ENCODE measurements around the gene NPPA. TPM values are rescaled to one million over a fixed set of nuclear protein-coding genes. Genes with fewer than 3 reads are reported as not detected.
A peak's percentile ranks its signal among the peaks of the same experiment; 100 is the strongest.

NPPA gene
- total and polyA plus RNA-seq, 9 of the 15 experiments (the other 6 are each of a cell fraction or from before 2014, with no cell fraction given): not detected

DNA sequence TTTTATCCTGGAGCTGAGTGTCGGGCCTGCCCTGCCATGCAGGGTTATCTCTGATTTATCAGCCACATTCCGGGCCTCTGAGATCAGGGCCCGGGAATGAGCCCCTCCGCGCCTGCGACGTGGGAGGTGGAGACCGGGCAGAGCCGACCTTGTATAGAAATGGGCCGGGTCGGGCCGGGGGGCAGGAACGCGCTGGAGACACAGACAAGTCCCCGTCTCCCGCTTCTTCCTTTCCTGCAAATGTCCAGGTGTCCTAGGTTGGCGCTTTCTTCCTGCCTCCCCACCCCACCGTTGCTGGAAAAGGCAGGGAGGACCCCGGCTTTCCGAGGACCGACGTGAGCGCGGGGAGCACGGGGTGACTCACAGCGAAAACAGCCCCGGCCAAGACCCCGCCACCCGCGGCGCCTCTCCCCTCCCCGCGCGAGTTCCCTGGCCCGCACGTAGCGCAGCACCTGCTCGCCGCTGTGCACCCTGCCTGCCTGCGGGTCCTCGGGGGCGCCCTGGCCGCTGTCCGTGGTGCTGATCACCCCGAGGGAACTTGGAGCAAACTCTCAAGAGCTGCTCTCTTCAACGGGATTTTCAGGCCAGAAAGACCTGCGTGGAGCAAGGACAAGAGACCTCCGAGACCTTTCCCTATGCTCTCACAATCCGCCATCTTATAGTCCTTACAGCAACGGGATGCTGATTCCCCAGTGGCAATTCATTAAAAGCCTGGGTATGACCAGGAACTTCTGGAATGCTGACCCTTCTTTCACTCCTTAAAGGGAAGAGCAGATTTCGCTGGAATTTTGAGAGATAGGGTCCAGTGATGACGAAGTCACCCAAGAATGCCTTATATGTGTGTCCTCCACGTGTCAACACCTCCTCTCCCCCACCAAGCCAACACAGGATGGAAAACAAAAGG is 11.6 kb upstream of the NPPA start (continued):
- TF ChIP-seq ZNF311 (CRISPR knock-in tag; IDR thresholded peaks at IDR 0.05): no peak
- TF ChIP-seq RBFOX2 (IDR thresholded peaks at IDR 0.05; ENCODE audit: low read depth, low read length): no peak
- no peak for TF ChIP-seq ZFP1 (CRISPR knock-in tag; IDR thresholded peaks at IDR 0.05)
- TF ChIP-seq DLX4 (CRISPR knock-in tag; IDR thresholded peaks at IDR 0.05): no peak
- TF ChIP-seq SFPQ (IDR thresholded peaks at IDR 0.05; ENCODE audit: low read depth, low read length): no peak
- TF ChIP-seq ZC3H11A (IDR thresholded peaks at IDR 0.05; ENCODE audit: low read depth, low read length): no peak
- no peak for TF ChIP-seq SRSF9 (IDR thresholded peaks at IDR 0.05; ENCODE audit: borderline replicate concordance, low read depth, low read length)
- no peak for TF ChIP-seq PYGO2 (tag; IDR thresholded peaks at IDR 0.05)
- peak; percentile 97 for TF ChIP-seq NR3C1 (CRISPR knock-in tag; IDR thresholded peaks at IDR 0.05)
- TF ChIP-seq, protein P1, sequence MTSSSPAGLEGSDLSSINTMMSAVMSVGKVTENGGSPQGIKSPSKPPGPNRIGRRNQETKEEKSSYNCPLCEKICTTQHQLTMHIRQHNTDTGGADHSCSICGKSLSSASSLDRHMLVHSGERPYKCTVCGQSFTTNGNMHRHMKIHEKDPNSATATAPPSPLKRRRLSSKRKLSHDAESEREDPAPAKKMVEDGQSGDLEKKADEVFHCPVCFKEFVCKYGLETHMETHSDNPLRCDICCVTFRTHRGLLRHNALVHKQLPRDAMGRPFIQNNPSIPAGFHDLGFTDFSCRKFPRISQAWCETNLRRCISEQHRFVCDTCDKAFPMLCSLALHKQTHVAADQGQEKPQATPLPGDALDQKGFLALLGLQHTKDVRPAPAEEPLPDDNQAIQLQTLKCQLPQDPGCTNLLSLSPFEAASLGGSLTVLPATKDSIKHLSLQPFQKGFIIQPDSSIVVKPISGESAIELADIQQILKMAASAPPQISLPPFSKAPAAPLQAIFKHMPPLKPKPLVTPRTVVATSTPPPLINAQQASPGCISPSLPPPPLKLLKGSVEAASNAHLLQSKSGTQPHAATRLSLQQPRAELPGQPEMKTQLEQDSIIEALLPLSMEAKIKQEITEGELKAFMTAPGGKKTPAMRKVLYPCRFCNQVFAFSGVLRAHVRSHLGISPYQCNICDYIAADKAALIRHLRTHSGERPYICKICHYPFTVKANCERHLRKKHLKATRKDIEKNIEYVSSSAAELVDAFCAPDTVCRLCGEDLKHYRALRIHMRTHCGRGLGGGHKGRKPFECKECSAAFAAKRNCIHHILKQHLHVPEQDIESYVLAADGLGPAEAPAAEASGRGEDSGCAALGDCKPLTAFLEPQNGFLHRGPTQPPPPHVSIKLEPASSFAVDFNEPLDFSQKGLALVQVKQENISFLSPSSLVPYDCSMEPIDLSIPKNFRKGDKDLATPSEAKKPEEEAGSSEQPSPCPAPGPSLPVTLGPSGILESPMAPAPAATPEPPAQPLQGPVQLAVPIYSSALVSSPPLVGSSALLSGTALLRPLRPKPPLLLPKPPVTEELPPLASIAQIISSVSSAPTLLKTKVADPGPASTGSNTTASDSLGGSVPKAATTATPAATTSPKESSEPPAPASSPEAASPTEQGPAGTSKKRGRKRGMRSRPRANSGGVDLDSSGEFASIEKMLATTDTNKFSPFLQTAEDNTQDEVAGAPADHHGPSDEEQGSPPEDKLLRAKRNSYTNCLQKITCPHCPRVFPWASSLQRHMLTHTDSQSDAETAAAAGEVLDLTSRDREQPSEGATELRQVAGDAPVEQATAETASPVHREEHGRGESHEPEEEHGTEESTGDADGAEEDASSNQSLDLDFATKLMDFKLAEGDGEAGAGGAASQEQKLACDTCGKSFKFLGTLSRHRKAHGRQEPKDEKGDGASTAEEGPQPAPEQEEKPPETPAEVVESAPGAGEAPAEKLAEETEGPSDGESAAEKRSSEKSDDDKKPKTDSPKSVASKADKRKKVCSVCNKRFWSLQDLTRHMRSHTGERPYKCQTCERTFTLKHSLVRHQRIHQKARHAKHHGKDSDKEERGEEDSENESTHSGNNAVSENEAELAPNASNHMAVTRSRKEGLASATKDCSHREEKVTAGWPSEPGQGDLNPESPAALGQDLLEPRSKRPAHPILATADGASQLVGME (CRISPR knock-in tag; IDR thresholded peaks at IDR 0.05): no peak
- TF ChIP-seq, protein P2, sequence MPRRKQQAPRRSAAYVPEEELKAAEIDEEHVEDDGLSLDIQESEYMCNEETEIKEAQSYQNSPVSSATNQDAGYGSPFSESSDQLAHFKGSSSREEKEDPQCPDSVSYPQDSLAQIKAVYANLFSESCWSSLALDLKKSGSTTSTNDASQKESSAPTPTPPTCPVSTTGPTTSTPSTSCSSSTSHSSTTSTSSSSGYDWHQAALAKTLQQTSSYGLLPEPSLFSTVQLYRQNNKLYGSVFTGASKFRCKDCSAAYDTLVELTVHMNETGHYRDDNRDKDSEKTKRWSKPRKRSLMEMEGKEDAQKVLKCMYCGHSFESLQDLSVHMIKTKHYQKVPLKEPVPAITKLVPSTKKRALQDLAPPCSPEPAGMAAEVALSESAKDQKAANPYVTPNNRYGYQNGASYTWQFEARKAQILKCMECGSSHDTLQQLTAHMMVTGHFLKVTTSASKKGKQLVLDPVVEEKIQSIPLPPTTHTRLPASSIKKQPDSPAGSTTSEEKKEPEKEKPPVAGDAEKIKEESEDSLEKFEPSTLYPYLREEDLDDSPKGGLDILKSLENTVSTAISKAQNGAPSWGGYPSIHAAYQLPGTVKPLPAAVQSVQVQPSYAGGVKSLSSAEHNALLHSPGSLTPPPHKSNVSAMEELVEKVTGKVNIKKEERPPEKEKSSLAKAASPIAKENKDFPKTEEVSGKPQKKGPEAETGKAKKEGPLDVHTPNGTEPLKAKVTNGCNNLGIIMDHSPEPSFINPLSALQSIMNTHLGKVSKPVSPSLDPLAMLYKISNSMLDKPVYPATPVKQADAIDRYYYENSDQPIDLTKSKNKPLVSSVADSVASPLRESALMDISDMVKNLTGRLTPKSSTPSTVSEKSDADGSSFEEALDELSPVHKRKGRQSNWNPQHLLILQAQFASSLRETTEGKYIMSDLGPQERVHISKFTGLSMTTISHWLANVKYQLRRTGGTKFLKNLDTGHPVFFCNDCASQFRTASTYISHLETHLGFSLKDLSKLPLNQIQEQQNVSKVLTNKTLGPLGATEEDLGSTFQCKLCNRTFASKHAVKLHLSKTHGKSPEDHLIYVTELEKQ (CRISPR knock-in tag; IDR thresholded peaks at IDR 0.05): no peak
- no peak for TF ChIP-seq HBP1 (CRISPR knock-in tag; IDR thresholded peaks at IDR 0.05)
- TF ChIP-seq TAF15 (IDR thresholded peaks at IDR 0.05; ENCODE audit: low read depth, low read length): no peak

Measured in K562 (cell line).